ENCODE data around the gene THSD1.
"Not testable (repeated sequence)": the region's sequence is repeated elsewhere in the genome, so short reads cannot be mapped to it uniquely, and the experiment has no call there.

THSD1 gene

GRCh38 chr13:52371736-52372247, 34.2 kb downstream of the THSD1 start:
- DNase-seq (ENCODE audit: extremely low spot score) = no peak
- ChIA-PET CTCF (interaction anchor here (0.9 to 1.3 kb wide), 2 partner anchors 13 to 25 kb away, joined by 3 to 4 read pairs; no protein-coding TSS in a partner anchor), POLR2A (no interaction called here)
- no peak for TF ChIP-seq CTCF (IDR thresholded peaks at IDR 0.05; ENCODE audit: control extremely low read depth, extremely low read depth, low read depth, missing control alignments)

- DNase-seq (ENCODE audit: extremely low spot score) = no peak
- ChIA-PET POLR2A (no interaction called here), CTCF (interaction anchor here (1.1 kb wide), 1 partner anchor 19 kb away, joined by 4 read pairs; no protein-coding TSS in a partner anchor)
- TF ChIP-seq CTCF (IDR thresholded peaks at IDR 0.05; ENCODE audit: control extremely low read depth, extremely low read depth, low read depth, missing control alignments) = no peak
These were observed 39.7 kb downstream of the THSD1 start for GRCh38 chr13:52366291-52366690.

GRCh38 chr13:52362169-52362887, 43.6 kb downstream of the THSD1 start:
- CTCF ChIA-PET = interaction anchor here (0.9 kb wide), 1 partner anchor 16 kb away, joined by 3 read pairs; no protein-coding TSS in a partner anchor
- POLR2A ChIA-PET; DNase-seq (ENCODE audit: extremely low spot score): not testable (repeated sequence)

GRCh38 chr13:52361225-52361624, 44.7 kb downstream of the THSD1 start:
- ChIA-PET POLR2A (no interaction called here), CTCF (interaction anchor here (0.9 to 1.2 kb wide), 2 partner anchors 15 to 90 kb away, joined by 3 read pairs; no protein-coding TSS in a partner anchor)
- no peak for DNase-seq (ENCODE audit: extremely low spot score)
- no peak for TF ChIP-seq CTCF (IDR thresholded peaks at IDR 0.05; ENCODE audit: control extremely low read depth, extremely low read depth, low read depth, missing control alignments)

- no peak for DNase-seq (ENCODE audit: extremely low spot score)
- no peak for TF ChIP-seq CTCF (IDR thresholded peaks at IDR 0.05; ENCODE audit: control extremely low read depth, extremely low read depth, low read depth, missing control alignments)
- ChIA-PET POLR2A (no interaction called here), CTCF (interaction anchor here (1.1 kb wide), 1 partner anchor 12 kb away, joined by 3 read pairs; no protein-coding TSS in a partner anchor)
These were observed 46.4 kb downstream of the THSD1 start for GRCh38 chr13:52359534-52359933.

- ChIA-PET CTCF (no interaction called here), POLR2A (no interaction called here)
- no peak for TF ChIP-seq CTCF (IDR thresholded peaks at IDR 0.05; ENCODE audit: control extremely low read depth, extremely low read depth, low read depth, missing control alignments)
- DNase-seq (ENCODE audit: extremely low spot score) = no peak
These were observed 49.6 kb downstream of the THSD1 start for GRCh38 chr13:52356327-52356726.

- POLR2A ChIA-PET = no interaction called here
These were observed 52.8 kb downstream of the THSD1 start for GRCh38 chr13:52353193-52353592.

More at GRCh38 chr13:52353193-52353592, 52.8 kb downstream of the THSD1 start:
- CTCF ChIA-PET = interaction anchor here (1.1 kb wide), 1 partner anchor 10 kb away, joined by 3 read pairs; no protein-coding TSS in a partner anchor
- TF ChIP-seq CTCF (IDR thresholded peaks at IDR 0.05; ENCODE audit: control extremely low read depth, extremely low read depth, low read depth, missing control alignments) = no peak
- no peak for DNase-seq (ENCODE audit: extremely low spot score)
